Stimulated activated CD4-positive, alpha-beta T cell treated with anti-CD3 and anti-CD28 coated beads, Interleukin-2, amount 100 ng/mL, for 24 hours (primary cell): ENCODE measurements around the gene TMEM203.
A peak's percentile ranks its signal among the peaks of the same experiment; 100 is the strongest.
"Not testable (repeated sequence)": the region's sequence is repeated elsewhere in the genome, so short reads cannot be mapped to it uniquely, and the experiment has no call there.

Source experiments
- DNase-seq, 2 donors: peaks; one replicate each; pipeline ENCODE4 v3.0.0-alpha.2; 2020

TMEM203 gene

GRCh38 chr9:137205126-137206069 is at the start of gene TMEM203, which contains the start of gene NDOR1:
TMEM203 (minus strand) TSS chr9:137205648; CDS start chr9:137205414, 234 bp downstream.
NDOR1 (plus strand) TSS chr9:137205700; CDS start chr9:137205778, 78 bp downstream.
- DNase-seq: peak; percentile 96 to 97

GRCh38 chr9:137254624-137255447 is 49.4 kb upstream of the TMEM203 start, which contains the start of gene NELFB:
NELFB (plus strand) TSS chr9:137255327.
- DNase-seq: peak; percentile 98 to 99

- DNase-seq: no peak
Measured at GRCh38 chr9:137253717-137254623, 48.5 kb upstream of the TMEM203 start.

- no peak for DNase-seq
Measured at GRCh38 chr9:137252555-137253506, 47.4 kb upstream of the TMEM203 start.

- no peak for DNase-seq
Measured at GRCh38 chr9:137251490-137252268, 46.2 kb upstream of the TMEM203 start.

- DNase-seq: no peak
Measured at GRCh38 chr9:137251194-137251461, 45.7 kb upstream of the TMEM203 start, which contains the start of gene STPG3. STPG3 (plus strand) TSS chr9:137251286; CDS start chr9:137251287, 1 bp downstream.

- no peak for DNase-seq
Measured at GRCh38 chr9:137250329-137251193, 45.1 kb upstream of the TMEM203 start.

GRCh38 chr9:137247916-137248175 is 42.4 kb upstream of the TMEM203 start:
- no peak for DNase-seq

- DNase-seq: no peak
Measured at GRCh38 chr9:137247135-137247915, 41.9 kb upstream of the TMEM203 start.

GRCh38 chr9:137245450-137246421 is 40.3 kb upstream of the TMEM203 start:
- no peak for DNase-seq

GRCh38 chr9:137244486-137245449 is 39.3 kb upstream of the TMEM203 start:
- DNase-seq: peak in 1 of 2 donors; percentile 42

GRCh38 chr9:137243626-137244485 is 38.4 kb upstream of the TMEM203 start:
- peak in 1 of 2 donors; percentile 42 for DNase-seq

GRCh38 chr9:137243266-137243625 is 37.8 kb upstream of the TMEM203 start:
- not testable (repeated sequence) for DNase-seq

GRCh38 chr9:137242269-137243203 is 37.1 kb upstream of the TMEM203 start:
- no peak for DNase-seq
